ENCODE measurements around the gene SPOCD1.
"Not testable (repeated sequence)": the region's sequence is repeated elsewhere in the genome, so short reads cannot be mapped to it uniquely, and the experiment has no call there.

Gene SPOCD1

GRCh38 chr1:31828926-31829690 is 13.3 kb upstream of the SPOCD1 start:
- no peak for DNase-seq

- no peak for DNase-seq
These were observed 12.5 kb upstream of the SPOCD1 start for GRCh38 chr1:31828341-31828740.

GRCh38 chr1:31823780-31824179 is 8.0 kb upstream of the SPOCD1 start:
- no peak for DNase-seq

- DNase-seq, result no peak
These were observed 6.9 kb upstream of the SPOCD1 start for GRCh38 chr1:31822766-31823165.

DNA sequence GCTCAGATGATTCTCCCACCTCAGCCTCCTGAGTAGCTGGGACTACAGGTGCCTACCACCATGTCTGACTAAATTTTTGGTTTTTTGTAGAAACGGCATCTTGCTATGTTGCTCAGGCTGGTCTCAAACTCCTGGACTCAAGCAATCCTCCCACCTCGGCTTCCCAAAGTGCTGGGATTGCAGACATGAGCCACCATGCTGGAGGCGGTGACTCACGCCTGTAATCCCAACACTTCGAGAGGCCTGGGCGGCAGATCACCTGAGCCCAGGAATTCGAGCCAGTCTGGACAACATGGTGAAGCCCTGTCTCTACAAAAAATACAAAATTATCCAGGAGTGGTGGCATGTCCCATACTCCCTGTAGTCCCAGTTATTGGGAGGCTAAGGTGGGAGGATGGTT is 4.4 kb upstream of the SPOCD1 start:
- DNase-seq, result not testable (repeated sequence)

- DNase-seq, result no peak
These were observed 2.4 kb upstream of the SPOCD1 start for GRCh38 chr1:31818206-31818605.

DNA sequence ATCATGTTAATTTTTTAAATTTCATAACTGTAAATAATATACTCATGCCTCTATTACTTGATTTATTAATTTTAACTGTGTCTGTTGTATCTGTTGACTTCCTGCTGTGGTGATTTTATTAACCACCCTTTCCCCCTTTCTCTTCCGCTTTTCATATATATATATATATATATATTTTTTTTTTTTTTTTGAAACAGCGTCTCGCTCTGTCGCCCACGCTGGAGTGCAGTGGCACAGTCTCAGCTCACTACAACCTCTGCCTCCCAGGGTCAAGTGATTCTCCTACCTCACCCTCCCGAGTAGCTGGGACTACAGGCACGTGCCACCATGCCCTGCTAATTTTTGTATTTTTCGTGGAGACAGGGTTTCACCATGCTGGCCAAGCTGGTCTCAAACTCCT is 1.1 kb upstream of the SPOCD1 start:
- DNase-seq, result not testable (repeated sequence)

DNA sequence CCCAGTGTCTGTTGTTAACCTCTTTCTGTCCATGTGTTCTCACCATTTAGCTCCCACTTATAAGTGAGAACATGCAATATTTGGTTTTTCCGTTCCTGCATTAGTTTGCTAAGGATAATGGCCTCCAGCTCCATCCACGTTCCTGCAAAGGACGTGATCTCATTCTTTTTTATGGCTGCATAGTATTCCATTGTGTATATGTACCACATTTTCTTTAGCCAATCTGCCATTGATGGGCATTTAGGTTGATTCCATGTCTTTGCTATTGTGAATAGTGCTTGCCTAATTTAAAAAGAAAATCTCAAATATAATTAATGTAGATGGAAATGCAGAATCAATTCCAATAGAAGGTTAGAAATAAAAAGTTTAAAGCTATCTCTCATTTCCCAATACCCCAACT is 679 bp upstream of the SPOCD1 start:
- not testable (repeated sequence) for DNase-seq

- no peak for DNase-seq
These were observed 546 bp downstream of the SPOCD1 start for GRCh38 chr1:31815307-31815645.

- DNase-seq, result no peak
These were observed 1.1 kb downstream of the SPOCD1 start for GRCh38 chr1:31814631-31815306.

- DNase-seq, result no peak
These were observed 1.7 kb downstream of the SPOCD1 start for GRCh38 chr1:31814041-31814511.

GRCh38 chr1:31812158-31812829 is 3.5 kb downstream of the SPOCD1 start:
- no peak for DNase-seq

- DNase-seq, result no peak
These were observed 4.2 kb downstream of the SPOCD1 start for GRCh38 chr1:31811605-31812004.

DNA sequence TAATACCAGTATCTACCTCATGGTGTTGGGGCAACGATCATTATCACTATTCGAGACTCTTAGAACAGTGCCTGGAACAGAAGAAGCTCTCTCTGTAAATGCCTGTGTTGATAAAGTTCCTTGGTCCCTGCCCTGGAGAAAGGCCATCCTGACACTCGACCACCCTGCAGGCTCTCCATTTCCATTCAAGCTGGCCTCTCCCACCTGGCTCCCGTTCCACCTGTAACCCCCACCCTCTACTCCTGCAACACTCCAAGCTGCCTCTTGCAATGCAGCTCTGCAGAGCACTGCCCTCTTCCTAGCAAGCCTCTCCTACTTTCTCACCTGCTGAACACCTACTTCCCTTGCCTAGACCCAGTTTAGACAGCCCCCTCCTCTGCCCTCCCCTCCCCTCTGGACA is 6.1 kb downstream of the SPOCD1 start:
- DNase-seq, result no peak

DNA sequence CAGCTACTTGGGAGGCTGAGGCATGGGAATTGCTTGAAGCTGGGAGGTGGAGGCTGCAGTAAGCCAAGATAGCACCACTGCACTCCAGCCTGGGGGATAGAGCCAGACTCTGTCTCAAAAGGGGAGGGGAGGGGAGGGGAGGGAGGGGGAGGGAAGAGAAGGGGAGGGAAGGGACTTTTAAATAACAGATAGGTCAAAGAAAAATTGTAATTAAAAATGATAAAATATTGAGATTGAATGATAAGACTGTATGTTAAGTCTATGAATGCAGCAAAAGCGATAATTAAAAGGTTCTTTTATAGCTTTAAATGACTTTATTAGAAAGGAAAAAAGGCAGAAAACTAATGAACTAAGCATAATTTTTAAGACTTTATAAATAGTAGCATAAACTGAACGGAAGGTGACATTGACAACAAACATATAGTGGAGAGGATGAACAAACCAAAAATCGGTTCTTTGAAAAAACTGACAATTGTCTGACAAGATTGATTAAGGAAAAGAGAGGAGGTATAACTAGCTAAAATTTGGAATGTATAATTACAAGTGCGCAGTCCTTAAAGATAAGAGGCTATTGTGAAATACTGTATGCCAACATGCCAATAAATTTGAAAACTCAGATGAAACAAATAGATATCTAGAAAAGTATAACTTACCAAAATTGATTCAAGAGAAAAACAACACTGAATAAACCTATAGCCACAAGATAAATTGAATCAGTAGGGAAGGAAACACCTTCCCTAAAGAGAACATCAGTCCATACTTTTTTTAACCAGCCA is 8.4 kb downstream of the SPOCD1 start:
- no peak for DNase-seq

DNA sequence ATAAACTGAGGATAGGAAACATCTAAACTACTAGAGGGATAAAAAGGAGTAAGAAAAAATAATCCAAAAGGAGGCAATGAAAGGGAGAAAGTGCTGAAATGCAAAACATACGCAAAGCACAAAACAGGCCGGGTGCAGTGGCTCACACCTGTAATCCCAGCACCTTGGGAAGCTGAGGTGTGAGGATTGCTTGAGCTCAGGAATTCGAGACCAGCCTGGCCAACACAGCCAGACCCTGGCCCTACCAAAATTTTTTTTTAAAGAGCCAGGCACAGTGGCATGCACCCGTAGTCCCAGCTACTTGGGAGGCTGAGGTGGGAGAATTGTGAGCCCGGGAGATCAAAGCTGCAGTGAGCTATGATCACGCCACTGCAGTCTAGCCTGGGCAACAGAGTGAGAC is 10.5 kb downstream of the SPOCD1 start:
- DNase-seq, result no peak

DNA sequence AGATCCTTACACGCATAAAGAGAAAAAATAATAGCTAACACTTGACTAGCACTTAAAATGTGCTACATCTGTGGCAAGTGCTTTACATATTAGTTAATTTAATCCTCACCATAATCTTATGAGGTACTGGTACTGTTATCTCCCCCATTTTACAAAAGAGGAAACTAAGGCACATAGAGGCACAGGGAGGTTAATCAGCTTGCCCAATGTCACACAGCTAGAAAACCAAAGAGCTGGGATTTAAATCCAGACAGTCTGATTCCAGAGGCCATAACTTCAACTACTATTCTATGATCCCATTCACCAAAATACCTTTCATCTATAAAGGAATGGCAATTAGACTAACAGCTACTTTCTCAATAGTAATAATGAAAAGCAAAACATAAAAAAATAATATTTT is 11.7 kb downstream of the SPOCD1 start:
- no peak for DNase-seq

DNA sequence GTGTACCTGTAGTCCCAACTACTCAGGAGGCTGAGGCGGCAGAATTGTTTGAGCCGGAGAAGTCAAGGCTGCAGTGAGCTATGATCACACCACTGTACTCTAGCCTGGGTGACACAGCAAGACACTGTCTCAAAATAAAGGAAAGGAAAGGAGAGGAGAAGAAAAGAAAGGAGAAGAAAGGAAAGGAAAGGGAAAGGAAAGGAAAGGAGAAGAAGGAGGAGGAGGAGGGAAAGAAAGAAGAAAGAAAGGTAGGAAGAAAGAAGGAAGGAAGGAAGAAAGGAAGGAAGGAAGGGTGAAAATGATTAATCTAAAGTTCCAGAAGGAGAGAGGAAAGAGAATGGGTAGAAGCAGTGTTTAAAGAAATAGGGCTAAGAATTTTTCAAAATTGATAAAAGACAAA is 12.2 kb downstream of the SPOCD1 start:
- DNase-seq, result no peak

GRCh38 chr1:31802190-31803150 is 13.4 kb downstream of the SPOCD1 start:
- no peak for DNase-seq

- DNase-seq, result no peak
These were observed 14.4 kb downstream of the SPOCD1 start for GRCh38 chr1:31801458-31801857.

- no peak for DNase-seq
These were observed 15.2 kb downstream of the SPOCD1 start for GRCh38 chr1:31800674-31800967.
